Islet precursor cell (in vitro differentiated cells): ENCODE results near the gene UBE2J2.
"Not testable (repeated sequence)": the region's sequence is repeated elsewhere in the genome, so short reads cannot be mapped to it uniquely, and the experiment has no call there.

Experiments used
- DNase-seq: peaks from one replicate; pipeline ENCODE4 v3.0.0-alpha.2; 2018

The UBE2J2 gene

DNA sequence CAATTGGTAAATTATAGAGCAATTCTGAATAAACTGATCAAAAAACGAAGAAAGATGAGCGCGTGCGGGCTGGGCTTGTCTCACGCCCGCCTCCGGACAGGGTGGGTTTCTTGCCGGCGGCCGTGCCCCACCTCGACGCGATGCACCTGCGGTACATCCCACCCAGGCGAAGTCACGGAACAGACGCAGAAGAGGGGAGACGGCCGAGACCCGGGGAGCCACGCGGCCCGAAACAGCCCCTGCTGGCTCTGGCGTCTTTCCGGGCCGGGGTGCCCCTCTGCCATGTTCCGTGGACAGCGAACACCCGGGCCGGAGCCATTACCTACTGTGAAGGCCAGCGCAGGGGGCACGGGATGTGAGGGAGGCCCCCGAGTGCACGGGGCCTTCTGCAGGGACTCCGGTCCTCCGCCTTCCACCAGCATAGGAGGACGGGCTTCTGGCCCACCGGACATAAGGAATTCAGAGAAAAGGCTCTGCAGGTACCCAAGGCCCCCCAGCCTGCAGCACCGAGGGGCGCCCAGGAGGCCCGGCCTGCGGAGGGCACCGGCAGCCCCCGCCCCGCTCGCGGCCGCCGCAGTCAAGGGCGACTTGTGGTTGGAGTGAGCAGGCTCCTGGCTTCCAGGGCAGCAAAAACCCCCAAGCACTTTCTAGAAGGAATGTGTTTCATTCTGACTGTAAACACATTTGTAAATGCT is 19.5 kb downstream of the UBE2J2 start:
- no peak for DNase-seq

- DNase-seq: no peak
These were observed 20.3 kb downstream of the UBE2J2 start for GRCh38 chr1:1253314-1253713.

GRCh38 chr1:1250786-1251284 is 22.8 kb downstream of the UBE2J2 start:
- no peak for DNase-seq

DNA sequence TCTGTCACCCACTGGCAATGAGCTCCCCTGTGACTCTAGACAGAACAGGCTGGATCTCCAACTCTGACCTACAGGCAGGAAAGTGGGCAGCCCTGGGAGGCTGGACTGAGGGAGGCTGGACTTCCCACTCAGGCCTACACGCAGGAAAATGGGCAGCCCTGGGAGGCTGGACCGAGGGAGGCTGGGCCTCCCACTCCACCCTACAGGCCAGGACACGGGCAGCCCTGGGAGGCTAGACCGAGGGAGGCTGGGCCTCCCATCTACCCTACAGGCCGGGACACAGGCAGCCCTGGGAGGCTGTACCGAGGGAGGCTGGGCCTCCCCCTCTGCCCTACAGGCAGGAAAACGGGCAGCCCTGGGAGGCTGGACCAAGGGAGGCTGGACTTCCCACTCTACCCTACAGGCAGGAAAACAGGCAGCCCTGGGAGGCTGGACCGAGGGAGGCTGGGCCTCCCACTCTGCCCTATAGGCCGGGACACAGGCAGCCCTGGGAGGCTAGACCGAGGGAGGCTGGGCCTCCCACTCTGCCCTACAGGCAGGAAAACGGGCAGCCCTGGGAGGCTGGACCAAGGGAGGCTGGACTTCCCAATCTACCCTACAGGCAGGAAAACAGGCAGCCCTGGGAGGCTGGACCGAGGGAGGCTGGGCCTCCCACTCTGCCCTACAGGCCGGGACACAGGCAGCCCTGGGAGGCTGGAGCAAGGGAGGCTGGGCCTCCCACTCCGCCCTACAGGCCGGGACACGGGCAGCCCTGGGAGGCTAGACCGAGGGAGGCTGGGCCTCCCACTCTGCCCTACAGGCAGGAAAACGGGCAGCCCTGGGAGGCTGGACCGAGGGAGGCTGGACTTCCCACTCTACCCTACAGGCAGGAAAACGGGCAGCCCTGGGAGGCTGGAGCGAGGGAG is 25.4 kb downstream of the UBE2J2 start:
- not testable (repeated sequence) for DNase-seq

DNA sequence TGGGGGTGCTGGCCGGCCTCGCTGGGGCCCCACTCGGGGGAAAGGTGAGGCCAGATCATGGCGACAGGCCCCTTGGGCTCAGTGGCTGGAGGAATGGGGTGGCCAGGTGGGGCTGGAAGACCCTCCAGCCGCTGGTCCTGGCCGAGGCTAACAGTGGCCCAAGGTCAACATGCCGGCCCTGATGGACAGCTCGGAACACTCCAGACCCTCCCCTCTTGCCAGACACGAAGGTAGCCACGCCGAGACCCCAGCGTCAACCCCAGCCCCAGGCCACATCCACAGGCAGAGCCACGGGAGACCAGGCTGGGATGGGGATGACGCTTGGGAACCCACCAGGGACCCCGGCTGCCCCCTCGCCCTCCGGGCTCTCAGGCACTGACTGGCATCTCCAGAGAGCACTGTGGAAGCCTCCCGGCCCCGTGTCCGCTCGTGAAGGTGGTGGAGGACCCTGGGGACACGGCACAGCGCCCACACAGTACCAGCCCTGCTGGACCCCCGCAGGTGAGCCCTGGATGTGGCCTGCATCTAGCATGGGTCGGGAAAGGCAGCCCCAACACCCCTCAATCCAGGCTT is 26.2 kb downstream of the UBE2J2 start:
- DNase-seq: no peak

DNA sequence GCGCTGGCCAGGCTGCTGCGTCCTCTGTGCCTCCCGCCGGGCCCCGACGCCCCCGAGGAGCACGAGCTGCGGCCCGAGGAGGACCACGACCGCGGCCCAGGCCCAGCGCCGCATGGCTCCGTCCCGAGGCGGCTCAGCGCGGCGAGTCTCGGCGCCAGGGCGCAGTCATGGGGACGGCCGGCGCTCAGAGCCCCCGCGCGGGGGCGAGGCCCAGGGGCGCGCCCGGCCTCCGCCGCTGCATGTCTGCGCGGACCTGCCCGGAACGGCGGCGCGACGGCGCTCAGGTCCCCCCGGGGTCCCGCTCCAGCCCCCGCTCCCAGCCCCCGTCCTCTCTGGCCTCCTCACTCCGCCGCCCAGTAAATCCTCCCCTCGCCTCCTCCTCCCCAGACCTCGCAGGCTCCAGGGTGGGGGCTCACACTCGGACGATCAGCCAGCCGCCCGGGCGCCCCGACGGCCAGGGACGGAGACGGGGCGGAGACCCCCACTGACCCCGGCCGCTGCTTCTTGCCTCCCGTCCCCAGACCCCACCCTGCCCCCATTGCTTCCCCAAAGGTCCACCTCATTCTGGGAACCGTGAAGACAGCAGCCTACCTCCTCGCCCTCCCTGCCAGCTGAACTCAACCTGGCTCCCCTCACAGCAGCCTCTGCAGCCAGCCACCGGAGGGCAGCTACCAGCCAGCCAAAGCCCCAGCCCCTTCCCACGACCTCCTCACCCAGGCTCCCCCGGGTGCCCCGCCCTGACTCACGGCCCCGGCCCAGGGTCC is 26.9 kb downstream of the UBE2J2 start, which contains the start of gene C1QTNF12:
TSS of gene C1QTNF12 (minus strand) at position 146 of the 764 bp plus-strand sequence. CDS start at position 114, 32 bp downstream.
- no peak for DNase-seq

GRCh38 chr1:1245817-1246576 is 27.7 kb downstream of the UBE2J2 start:
- DNase-seq: no peak

DNA sequence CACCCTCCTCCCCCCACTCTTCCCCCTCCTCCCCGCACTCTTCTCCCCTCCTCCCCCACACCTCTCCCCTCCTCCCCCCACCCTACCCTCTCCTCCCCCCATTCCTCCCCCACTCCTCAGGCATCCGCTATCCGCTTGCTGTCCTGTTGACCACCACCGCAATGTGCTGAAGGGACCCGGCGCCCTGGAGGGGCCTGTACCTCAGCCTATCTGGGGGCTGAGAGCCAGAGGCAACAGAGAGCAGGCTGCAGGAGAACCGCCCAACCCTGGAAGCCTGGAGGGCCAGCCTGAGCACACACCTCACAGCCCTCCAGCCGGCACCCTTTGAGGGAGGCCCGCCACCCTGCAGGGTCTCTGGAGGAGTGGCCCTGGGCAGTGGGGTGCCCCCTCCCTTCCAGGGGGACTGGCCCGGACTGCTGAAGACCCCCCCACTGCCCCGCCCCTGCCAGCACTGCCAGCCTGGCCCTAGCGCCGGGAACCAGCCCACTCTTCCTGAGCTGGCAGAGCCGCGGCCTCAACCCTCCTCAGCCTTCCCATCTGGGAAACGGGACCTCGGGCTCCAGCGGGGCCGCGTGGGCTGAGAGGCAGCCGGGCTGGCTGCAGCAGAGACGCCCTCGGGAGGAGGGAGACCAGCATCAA is 28.4 kb downstream of the UBE2J2 start:
- no peak for DNase-seq

DNA sequence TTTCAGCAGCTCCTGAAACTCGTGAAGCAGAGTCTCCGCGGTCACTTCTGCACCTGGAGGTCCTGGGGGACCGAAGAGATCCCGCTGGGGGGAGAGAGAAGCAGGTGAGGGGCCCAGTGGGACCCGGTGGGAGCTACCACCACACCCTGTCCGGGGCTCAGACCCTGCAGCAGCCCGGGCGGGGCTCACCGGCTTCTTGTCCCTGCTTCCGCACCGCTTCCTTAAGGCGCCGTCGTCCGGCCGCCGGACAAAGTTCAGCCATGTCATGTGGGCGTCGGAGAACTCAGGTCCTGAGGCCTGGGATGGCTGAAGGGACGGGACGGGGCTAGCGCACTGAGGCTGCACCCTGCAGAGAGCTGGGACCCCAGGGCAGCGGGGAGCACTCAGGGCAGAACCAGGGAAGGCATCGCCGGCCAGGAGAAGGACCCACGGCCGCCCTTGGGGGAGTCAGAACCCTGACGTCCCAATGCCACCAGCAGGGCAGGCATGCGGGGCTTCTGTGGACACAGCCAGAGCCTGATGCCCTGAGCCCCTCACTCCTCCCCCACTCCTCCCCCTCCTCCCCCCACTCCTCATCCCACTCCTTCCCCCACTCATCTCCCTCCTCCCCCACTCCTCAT is 29.4 kb downstream of the UBE2J2 start:
- DNase-seq: no peak

DNA sequence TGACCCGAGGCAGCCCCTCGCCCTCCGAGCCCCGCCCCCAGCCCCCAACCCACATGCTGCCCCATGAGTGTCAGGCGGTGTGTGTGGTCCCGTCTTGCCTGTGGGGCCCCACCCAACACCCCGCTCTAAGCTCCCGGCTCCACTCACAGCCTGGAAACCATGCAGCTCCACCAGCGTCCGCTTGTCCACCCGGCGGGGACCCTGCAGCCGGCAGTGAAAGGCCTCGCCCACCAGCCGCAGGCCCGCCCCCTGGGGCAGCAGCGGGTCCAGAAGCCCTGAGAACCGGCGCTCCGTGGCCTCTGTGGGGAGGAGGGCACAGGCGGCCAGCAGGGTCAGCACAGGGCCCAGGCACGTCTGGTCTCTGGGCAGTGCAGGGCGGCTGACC is 29.9 kb downstream of the UBE2J2 start:
- DNase-seq: no peak

- DNase-seq: no peak
These were observed 30.4 kb downstream of the UBE2J2 start for GRCh38 chr1:1243266-1243660.

DNA sequence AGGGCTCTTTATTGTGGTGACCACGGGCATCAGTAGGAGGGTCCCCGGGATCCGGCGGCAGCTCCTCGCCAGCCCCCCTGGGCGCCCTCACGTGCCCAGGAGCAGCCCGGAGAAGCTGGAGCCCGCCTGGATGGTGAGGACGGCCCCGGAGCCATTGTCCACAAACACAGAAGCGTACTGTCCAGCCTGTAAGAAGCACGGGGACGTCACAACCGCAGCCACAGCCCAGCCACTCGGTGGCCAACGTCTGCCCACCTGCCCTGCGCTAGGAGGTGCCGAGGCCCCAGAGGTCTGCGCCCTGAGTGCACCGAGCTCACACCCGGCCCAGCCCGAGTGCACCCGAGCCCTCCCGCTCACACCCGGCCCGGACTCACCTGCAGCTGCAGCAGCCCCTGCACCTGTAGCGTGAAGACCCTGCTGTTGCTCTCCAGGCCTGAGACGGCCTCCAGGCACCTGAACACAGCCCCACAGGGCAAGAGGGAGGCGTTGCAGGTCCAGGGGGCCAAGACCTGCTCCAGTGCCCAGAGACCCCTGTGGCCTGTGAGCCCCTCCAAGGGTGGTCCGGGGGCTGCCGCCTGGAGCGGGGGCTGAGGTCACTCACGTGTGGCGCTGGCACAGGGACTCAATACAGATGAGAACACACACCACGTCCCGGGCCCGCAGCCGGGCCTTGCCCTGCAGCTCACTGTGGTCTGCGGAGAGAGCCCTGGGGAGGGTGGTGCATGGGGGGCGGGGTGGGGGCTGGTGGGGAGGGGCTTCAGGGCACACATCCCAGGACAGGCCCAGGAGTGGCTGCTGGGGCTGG is 31.0 kb downstream of the UBE2J2 start:
- DNase-seq: no peak

DNA sequence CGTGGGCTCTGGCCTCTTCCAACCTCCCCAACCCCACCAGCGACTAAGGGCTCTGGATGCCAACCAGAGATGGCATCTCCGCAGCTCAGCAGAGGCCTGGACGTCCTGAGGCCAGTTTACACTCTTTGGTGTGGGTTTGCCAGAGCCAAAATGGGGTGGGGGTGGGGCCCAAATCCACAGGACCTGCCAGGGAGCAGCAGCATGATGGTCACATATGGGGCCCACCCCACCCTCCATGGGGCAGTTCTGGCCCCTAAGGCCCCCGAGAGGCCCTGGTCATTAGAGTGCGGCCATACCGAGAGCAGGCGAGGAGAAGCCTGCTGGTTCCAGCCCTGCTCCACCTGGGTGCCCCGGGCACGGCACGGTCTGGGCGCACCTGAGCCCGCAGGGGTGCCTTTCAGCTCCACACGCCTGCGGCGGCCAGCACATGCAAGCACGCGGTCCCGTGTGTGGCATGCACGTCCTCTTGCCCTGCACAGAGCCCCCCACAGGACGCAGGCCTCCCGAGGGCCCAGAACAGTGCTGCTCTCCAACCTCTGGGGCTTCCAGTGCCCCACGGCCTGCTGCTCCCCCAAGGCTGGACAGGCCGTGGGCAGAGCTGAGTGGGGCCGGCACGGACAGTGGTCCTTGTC is 31.9 kb downstream of the UBE2J2 start:
- DNase-seq: no peak

DNA sequence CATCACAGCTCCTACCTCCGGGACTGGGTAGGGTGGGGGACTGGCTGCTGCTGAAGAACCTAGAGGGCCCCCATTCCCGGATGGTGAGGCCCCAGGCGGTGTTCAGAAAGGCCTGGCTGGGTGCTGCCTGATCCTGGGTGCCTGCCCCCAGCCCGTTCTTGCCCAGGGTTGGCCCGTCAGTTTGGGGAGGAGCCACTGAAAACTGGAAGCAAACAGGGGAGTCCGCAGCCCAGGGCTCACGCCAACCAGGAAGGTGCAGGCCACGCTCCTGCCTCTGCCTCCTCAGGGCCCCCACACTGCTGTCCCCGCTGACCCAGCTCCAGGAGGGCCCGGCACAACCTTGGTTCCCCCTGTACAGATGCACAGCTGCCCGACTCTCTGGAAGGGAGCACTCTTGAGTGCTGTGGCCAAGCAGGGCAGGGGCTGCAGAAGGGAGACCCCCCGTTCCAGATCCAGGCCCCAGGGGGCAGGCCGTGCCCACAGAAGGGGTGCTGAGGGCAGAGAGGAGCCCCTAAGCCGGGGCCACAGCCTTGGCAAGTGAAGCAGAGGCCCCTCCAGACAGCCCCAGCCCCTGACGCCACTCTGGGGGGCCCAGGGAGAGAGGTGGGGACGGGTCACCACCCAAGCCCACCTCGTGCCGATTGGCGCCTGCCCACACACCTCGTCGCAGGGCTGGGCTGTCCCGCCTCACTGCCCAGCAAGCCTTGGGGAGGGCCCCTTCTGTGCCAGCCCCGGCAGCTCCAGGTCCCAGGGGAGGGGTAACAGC is 32.6 kb downstream of the UBE2J2 start:
- DNase-seq: no peak

- no peak for DNase-seq
These were observed 33.3 kb downstream of the UBE2J2 start for GRCh38 chr1:1240348-1240732.

DNA sequence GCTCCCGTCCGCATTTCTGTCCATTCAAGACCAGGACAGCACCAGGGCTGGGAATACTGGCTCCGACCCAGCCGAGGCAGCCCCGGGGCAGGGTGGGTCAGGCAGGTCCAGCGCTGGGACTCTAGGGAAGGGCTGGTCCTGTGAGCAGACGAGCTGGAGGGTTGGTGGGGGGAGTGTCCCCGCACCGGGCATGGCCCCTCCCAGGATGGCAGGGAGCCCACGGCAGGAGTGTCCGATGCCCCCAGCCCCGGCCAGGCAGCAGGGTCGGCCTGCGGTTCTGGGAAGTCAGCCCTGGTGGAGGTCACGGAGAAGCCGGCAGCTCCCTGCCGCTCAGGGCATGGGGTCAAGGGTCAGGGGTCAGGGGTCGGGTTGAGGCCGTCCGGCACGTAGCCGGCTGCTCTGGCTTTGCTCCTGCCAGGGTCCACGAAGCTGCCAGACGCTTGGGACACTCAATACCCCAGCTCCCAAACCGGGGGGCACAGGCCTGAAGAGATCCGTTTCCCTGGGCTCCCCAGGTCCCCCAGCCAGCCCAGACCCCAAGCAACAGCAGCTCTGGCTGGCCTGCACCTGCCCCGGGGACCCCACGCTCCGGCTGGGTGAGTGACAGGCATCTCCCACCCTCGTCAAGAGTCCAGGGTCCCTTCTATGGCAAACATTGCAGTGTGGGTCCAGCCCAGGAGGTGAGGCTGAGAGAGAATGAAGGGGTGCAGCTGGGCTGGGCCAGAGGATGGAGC is 33.9 kb downstream of the UBE2J2 start:
- DNase-seq: peak; percentile 81

DNA sequence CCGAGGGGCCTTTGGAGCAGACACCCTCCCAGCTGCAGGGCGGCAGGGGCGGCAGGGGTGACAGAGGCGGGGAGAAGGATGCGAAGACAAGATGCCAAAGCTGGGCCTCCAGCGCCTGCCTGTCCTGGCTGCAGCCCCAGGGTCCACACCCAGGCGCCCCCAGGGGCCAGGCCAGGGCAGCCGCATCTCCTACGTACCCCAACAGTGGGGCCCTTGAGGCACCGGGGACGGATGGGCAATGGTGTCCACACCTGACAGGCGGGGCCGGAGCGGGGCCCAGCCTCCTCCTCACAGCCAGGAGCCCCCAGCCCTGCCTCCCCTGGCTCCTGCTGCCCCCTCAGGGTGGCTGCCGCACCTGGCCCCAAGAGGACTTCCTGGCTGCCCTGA is 34.4 kb downstream of the UBE2J2 start:
- no peak for DNase-seq

- no peak for DNase-seq
These were observed 34.9 kb downstream of the UBE2J2 start for GRCh38 chr1:1238702-1239178.
